OCI-LY3 (cell line): ENCODE results near the gene PRSS23.

Source experiments
- EZH2phosphoT487 ChIP-seq: fragments of 200-600 bp; shearing (Covaris generic); IDR thresholded peaks from 2 replicates; pipeline ENCODE4 v1.6.1; 2018; ENCODE audit warnings: antibody characterized with exemption, mixed run types, low read depth
- TF ChIP-seq, protein P1 (sequence below): fragments of 200-600, 300-600 bp; sonication (generic); IDR thresholded peaks from 2 replicates; pipeline ENCODE4 v1.5.1; 2014; ENCODE audit warnings: antibody characterized with exemption, low read length, low read depth

DNA sequence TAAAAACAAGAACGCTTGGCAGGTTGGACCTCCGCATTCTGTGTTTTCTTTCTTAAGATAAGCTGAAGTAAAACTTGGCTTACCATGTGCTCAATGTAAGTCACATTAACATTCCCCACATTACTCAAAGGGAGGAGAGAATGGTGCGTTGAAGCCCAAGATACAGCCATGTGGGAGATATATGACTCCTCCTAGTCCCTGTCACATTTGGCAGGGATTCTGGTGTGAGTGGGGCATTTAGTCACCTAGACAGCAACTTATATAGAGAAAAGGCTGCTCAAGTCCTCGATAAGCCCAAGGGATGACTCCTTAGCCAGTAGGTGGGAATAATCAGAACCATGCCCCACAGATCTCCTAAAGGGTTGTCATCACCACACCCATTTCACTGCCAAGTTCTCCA is 4.6 kb downstream of the PRSS23 start:
- TF ChIP-seq, protein P1, sequence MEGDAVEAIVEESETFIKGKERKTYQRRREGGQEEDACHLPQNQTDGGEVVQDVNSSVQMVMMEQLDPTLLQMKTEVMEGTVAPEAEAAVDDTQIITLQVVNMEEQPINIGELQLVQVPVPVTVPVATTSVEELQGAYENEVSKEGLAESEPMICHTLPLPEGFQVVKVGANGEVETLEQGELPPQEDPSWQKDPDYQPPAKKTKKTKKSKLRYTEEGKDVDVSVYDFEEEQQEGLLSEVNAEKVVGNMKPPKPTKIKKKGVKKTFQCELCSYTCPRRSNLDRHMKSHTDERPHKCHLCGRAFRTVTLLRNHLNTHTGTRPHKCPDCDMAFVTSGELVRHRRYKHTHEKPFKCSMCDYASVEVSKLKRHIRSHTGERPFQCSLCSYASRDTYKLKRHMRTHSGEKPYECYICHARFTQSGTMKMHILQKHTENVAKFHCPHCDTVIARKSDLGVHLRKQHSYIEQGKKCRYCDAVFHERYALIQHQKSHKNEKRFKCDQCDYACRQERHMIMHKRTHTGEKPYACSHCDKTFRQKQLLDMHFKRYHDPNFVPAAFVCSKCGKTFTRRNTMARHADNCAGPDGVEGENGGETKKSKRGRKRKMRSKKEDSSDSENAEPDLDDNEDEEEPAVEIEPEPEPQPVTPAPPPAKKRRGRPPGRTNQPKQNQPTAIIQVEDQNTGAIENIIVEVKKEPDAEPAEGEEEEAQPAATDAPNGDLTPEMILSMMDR = no peak
- no peak for TF ChIP-seq EZH2phosphoT487
